Activated gamma-delta T cell treated with anti-CD3 and anti-CD28 coated beads, Interleukin-2, amount 50 U/mL, for 16 hours (primary cell): ENCODE results near the gene NLGN4X.

ENCODE experiments used
- DNase-seq: peaks from one replicate; pipeline ENCODE4 v3.0.0-alpha.2; 2020; ENCODE audit warnings: low read depth

The NLGN4X gene

DNA sequence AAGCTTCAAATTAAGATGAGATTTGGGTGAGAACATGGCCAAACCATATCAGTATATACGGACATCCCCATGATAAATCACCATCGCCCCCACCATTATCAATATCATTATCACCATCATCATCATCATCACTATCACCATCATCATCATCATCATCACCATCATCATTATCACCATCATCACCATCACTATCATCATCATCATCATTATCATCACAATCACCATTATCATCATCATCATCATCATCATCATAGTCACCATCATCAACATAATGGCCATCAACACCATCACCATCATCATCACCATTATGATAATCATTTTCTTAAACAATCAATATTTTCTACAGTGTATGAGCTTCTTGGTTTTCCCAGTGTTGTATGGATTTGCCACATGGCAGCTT is 360.9 kb downstream of the NLGN4X start:
- DNase-seq = no peak

DNA sequence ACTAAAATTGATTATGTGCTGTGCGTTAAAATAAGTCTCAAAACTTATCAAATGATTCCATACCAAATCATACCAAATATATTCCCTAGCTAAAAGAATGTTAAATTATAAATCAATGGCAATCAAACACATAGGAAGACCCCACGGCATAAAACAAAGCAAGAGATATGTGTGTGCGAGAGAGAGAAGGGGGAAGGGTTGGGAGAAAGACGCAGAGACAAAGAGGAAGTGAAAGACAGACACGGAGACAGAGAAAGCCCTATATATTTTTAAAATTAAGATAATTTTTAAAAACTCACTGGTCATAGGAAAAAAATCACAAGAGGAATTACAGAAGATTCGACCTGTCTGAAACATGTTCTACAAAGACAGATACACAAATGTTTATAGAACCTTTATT is 371.4 kb downstream of the NLGN4X start:
- no peak for DNase-seq

DNA sequence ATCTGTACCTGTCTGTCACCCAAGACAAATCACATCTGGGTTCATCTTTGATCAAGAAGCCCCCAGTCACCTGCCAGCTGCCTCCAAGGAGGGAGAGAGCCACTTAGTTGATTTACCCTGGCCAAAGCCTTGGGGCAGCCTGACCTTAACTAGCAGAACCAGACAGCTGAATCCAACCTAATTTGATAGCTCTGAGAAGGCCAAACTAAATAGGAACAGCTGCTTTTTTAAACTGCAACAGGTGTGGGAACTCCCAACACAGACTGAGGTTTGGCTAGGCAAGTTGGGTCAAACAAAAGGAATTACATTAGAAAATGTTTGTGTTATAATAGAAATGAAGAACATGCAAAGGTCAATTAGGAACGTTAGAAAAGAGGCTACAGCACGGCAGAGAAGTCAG is 375.7 kb downstream of the NLGN4X start:
- no peak for DNase-seq

DNA sequence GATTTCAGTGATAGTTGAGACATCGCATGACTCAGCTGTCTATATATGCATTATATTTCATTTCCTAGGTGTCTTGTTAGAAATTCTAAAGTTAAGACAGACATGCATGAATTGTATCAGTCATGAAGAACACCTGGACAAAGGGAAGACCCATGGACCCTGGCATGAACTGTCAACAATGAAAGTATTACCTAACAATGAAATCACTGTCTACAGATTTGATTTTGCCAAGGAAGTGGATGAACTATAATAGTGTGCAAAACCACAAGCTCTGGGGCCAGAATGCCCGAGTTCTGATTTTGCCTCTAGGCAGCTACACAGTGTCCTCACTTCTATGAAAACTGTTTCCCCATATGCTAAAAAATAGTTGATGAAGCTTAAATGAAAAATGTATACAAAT is 386.1 kb downstream of the NLGN4X start:
- DNase-seq = no peak
